Measurements from ENCODE around the gene HDAC11. TPM values are rescaled to one million over a fixed set of nuclear protein-coding genes. Genes with fewer than 3 reads are reported as not detected.
A peak's percentile ranks its signal among the peaks of the same experiment; 100 is the strongest.

The HDAC11 gene
- total RNA-seq, 1 donor from 2014 or later: 40.7 TPM

- intact Hi-C loops (cut with DNase I): no loop called here
- no peak for ATAC-seq (ENCODE audit: poor library complexity)
- DNase-seq: no peak
Measured at GRCh38 chr3:13463618-13464400, 16.3 kb upstream of the HDAC11 start.

- intact Hi-C loops (cut with DNase I): no loop called here
- ATAC-seq (ENCODE audit: poor library complexity) (no peak), DNase-seq (no peak)
Measured at GRCh38 chr3:13465236-13465873, 14.8 kb upstream of the HDAC11 start.

- intact Hi-C loops (cut with DNase I): no loop called here
- ATAC-seq (ENCODE audit: poor library complexity) (no peak), DNase-seq (no peak)
Measured at GRCh38 chr3:13466781-13467180, 13.3 kb upstream of the HDAC11 start.

- intact Hi-C loops (cut with DNase I): no loop called here
- ATAC-seq (ENCODE audit: poor library complexity) (no peak), DNase-seq (no peak)
Measured at GRCh38 chr3:13470894-13471574, 9.1 kb upstream of the HDAC11 start.

GRCh38 chr3:13472286-13472685 lies 7.8 kb upstream of the HDAC11 start:
- DNase-seq (no peak), ATAC-seq (ENCODE audit: poor library complexity) (no peak)
- intact Hi-C loops (cut with DNase I): no loop called here

GRCh38 chr3:13473020-13473419 lies 7.1 kb upstream of the HDAC11 start:
- no peak for DNase-seq
- no peak for ATAC-seq (ENCODE audit: poor library complexity)
- intact Hi-C loops (cut with DNase I): no loop called here

GRCh38 chr3:13474021-13474420 lies 6.1 kb upstream of the HDAC11 start:
- no peak for ATAC-seq (ENCODE audit: poor library complexity)
- intact Hi-C loops (cut with DNase I): no loop called here
- no peak for DNase-seq

GRCh38 chr3:13474776-13475303 lies 5.3 kb upstream of the HDAC11 start:
- no peak for DNase-seq
- intact Hi-C loops (cut with DNase I): no loop called here
- ATAC-seq (ENCODE audit: poor library complexity): no peak

- intact Hi-C loops (cut with DNase I): no loop called here
- ATAC-seq (ENCODE audit: poor library complexity) (no peak), DNase-seq (no peak)
Measured at GRCh38 chr3:13475871-13476590, 4.1 kb upstream of the HDAC11 start.

GRCh38 chr3:13477943-13478342 lies 2.2 kb upstream of the HDAC11 start:
- intact Hi-C loops (cut with DNase I): no loop called here
- ATAC-seq (ENCODE audit: poor library complexity) (no peak), DNase-seq (no peak)

GRCh38 chr3:13479332-13479581 lies 849 bp upstream of the HDAC11 start:
- intact Hi-C loops (cut with DNase I): no loop called here
- DNase-seq: peak; percentile 70

GRCh38 chr3:13480340-13481318 lies 523 bp downstream of the HDAC11 start:
- intact Hi-C loops (cut with DNase I): no loop called here
- ATAC-seq (ENCODE audit: poor library complexity) (no peak), DNase-seq (peak; percentile 56)

More at GRCh38 chr3:13479332-13479581, 849 bp upstream of the HDAC11 start:
- ATAC-seq (ENCODE audit: poor library complexity): peak; percentile 54

GRCh38 chr3:13482106-13482690 lies 2.1 kb downstream of the HDAC11 start:
- intact Hi-C loops (cut with DNase I): no loop called here
- DNase-seq (peak; percentile 17), ATAC-seq (ENCODE audit: poor library complexity) (no peak)

GRCh38 chr3:13483286-13483685 lies 3.2 kb downstream of the HDAC11 start:
- ATAC-seq (ENCODE audit: poor library complexity): no peak
- intact Hi-C loops (cut with DNase I): no loop called here
- DNase-seq: peak; percentile 29

GRCh38 chr3:13483988-13484695 lies 4.0 kb downstream of the HDAC11 start:
- peak; percentile 22 for DNase-seq
- intact Hi-C loops (cut with DNase I): no loop called here
- ATAC-seq (ENCODE audit: poor library complexity): no peak

- intact Hi-C loops (cut with DNase I): no loop called here
- DNase-seq: peak; percentile 89
- peak; percentile 94 for ATAC-seq (ENCODE audit: poor library complexity)
Measured at GRCh38 chr3:13484851-13485590, 4.9 kb downstream of the HDAC11 start.

All from Right ventricle myocardium superior (tissue), 1 donor.